Uterus (tissue), 4 donors: ENCODE measurements around the gene ADM. TPM values are rescaled to one million over a fixed set of nuclear protein-coding genes. Genes with fewer than 3 reads are reported as not detected.

Source experiments
- DNase-seq, 2 donors: peaks; one replicate each; pipeline ENCODE4 v3.0.0-alpha.2; 2019 to 2020
- H3K27ac ChIP-seq, 2 donors: fragments of 200-600 bp; sonication (generic); 1 replicate in 1 of 2; 2 replicates in 1 of 2; pipeline ENCODE4 v1.5.1; 2016 to 2018
- H3K27me3 ChIP-seq, 2 donors: fragments of 200-600 bp; sonication (generic); one replicate each; pipeline ENCODE4 v1.5.1; 2018 to 2019; ENCODE audit warnings: control low read depth in 1 of 2
- H3K36me3 ChIP-seq, 2 donors: fragments of 200-600 bp; sonication (generic); one replicate each; pipeline ENCODE4 v1.5.1; 2019; ENCODE audit warnings: control low read depth in 1 of 2
- H3K4me1 ChIP-seq, 2 donors: fragments of 200-600 bp; sonication (generic); one replicate each; pipeline ENCODE4 v1.5.1; 2018 to 2019; ENCODE audit warnings: control low read depth in 1 of 2
- H3K4me3 ChIP-seq, 2 donors: fragments of 200-600 bp; sonication (generic); 1 replicate in 1 of 2; 2 replicates in 1 of 2; pipeline ENCODE4 v1.5.1; 2018 to 2019; ENCODE audit warnings: mild to moderate bottlenecking in 1 of 2
- H3K9me3 ChIP-seq, 2 donors: fragments of 200-600 bp; sonication (generic); one replicate each; pipeline ENCODE4 v1.5.1; 2019; ENCODE audit warnings: control low read depth in 1 of 2
- CTCF ChIP-seq, 4 experiments: fragments of 200-600 bp in 2 of 4; fragments of 450-650 bp in 2 of 4; sonication (generic) in 2 of 4; IDR thresholded peaks; one replicate each; pipeline ENCODE4 v1.5.1; 2016 to 2019; ENCODE audit warnings: antibody characterized with exemption in 4 of 4, mild to moderate bottlenecking in 2 of 4, moderate library complexity in 1 of 4
- POLR2A ChIP-seq, 2 donors: fragments of 450-650 bp; IDR thresholded peaks; one replicate each; pipeline ENCODE4 v1.6.1; 2016; ENCODE audit warnings: antibody characterized with exemption in 2 of 2, mild to moderate bottlenecking in 1 of 2, moderate library complexity in 1 of 2
- intact Hi-C: fragments of 100-400 bp; cut with DNase I; formaldehyde crosslinking; loops from one replicate; pipeline ENCODE4 v1.15.1; 2023; ENCODE audit warnings: low total_unique reads
- total RNA-seq, 4 donors: library from RNA; depleted of rRNA in 3 of 4; stranded (reverse); fragments of >200 nt in 3 of 4; gene quantifications; one replicate each; pipeline versions ENCODE4 v1.1.0 to v1.2.4, GENCODE V29; 2014 to 2023
- donor health status: DM: yes; HTN: yes; CAD: no.

ADM gene
- total RNA-seq, 4 donors from 2014 or later, result 27.9 to 151 (median 47.2) TPM

GRCh38 chr11:10322401-10322800 lies 17.5 kb downstream of the ADM start:
- Histone ChIP-seq H3K9me3 (no peaks in the 10 kb centered on the region), H3K4me3 (no peak overlapping the region), H3K36me3 (no peaks in the 10 kb centered on the region), H3K27ac (peak overlapping the region; percentile 54 to 55), H3K4me1 (peaks cover 2 to 9% of the 10 kb centered on the region in 2 donors), H3K27me3 (no peaks in the 10 kb centered on the region)
- DNase-seq, result no peak
- TF ChIP-seq CTCF (IDR thresholded peaks at IDR 0.05) (no peak), POLR2A (IDR thresholded peaks at IDR 0.05) (no peak)
- intact Hi-C loops, result loop anchor here (10.0 kb wide), 1 partner anchor 568 kb away; no protein-coding TSS in a partner anchor

DNA sequence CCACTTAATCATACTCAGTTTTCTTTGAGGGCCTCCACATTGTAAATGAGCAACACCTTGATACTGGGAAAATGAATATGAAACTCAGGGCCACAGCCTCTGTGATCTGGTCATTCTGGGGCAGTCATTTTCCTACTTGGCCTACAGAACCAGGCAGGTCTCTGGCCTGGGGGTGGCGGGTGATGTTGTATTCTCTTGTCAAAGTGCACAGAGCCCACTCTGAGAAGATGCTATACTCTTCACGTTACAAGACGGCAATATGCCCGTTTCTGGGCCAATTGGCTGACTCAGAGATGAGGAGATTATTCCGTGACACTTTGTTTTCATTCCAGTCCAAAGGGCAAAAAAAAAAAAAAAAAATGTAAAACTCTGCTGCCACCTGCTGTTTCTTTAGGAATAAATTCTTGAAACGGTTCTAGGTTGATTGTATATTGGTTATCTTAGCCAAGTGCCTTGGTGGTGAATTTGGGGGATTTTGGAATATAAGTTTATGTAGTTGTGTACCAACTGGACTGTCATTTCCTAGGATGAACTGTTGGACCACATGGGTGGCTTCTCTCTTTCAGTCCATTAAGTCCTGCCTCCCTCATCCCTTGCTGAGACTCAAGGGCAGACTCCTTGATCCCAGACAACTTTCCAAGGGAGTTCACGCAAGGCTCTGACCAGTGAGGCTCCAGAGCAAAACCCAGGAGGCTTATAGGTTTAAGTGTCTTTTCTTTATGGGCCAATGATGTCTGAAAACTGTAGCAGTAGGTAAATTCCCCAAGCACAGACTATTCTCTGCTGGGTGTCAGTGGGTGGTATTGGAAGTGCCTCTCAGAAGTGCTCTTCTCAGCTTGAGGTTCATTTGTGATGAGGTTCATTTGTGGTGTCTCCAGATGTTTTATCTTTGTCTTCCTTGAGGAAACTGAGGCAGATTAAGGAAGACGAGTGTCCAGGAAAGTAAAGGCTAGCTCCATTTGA lies 18.2 kb downstream of the ADM start:
- no peaks in the 10 kb centered on the region for H3K27me3 ChIP-seq
- TF ChIP-seq POLR2A (IDR thresholded peaks at IDR 0.05), result no peak
- peak; percentile 50 to 76 (median 62) for TF ChIP-seq CTCF (IDR thresholded peaks at IDR 0.05)
- no peak overlapping the region for H3K4me3 ChIP-seq
- H3K9me3 ChIP-seq, result no peaks in the 10 kb centered on the region
- H3K27ac ChIP-seq, result peak overlapping the region; percentile 54 to 55
- intact Hi-C loops, result loop anchor here (10.0 kb wide), 1 partner anchor 568 kb away; no protein-coding TSS in a partner anchor
- H3K36me3 ChIP-seq, result no peaks in the 10 kb centered on the region
- peak; percentile 56 to 81 for DNase-seq
- H3K4me1 ChIP-seq, result peaks cover 2 to 9% of the 10 kb centered on the region in 2 donors

- Histone ChIP-seq H3K27ac (peak overlapping the region; percentile 16 to 55), H3K4me1 (peaks cover 2 to 9% of the 10 kb centered on the region in 2 donors), H3K4me3 (no peak overlapping the region), H3K36me3 (no peaks in the 10 kb centered on the region), H3K27me3 (no peaks in the 10 kb centered on the region), H3K9me3 (no peaks in the 10 kb centered on the region)
- intact Hi-C loops, result loop anchor here (10.0 kb wide), 1 partner anchor 569 kb away; no protein-coding TSS in a partner anchor
- DNase-seq, result no peak
- TF ChIP-seq POLR2A (IDR thresholded peaks at IDR 0.05), result no peak
- no peak for TF ChIP-seq CTCF (IDR thresholded peaks at IDR 0.05)
These were observed 18.9 kb downstream of the ADM start for GRCh38 chr11:10323793-10324170.

DNA sequence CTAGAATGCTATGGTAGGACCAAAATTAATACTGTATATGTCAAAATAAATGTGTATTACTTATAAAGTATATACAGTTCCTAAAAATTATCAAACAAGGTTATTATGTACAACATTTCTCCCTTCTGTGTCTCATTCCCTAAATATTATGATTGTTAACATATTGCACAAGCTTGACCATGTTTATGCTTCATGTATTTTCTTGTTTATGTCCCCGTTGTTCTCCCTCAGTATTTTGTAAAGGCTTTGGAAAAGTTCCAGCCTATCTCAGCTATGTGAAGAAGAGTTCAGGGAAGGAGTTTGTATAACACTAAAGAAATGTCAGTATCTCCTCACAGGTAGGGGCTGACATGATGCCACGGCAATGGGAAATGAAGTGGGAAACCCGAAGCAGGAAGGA lies 19.6 kb downstream of the ADM start:
- TF ChIP-seq POLR2A (IDR thresholded peaks at IDR 0.05) (no peak), CTCF (IDR thresholded peaks at IDR 0.05) (no peak)
- intact Hi-C loops, result loop anchor here (10.0 kb wide), 1 partner anchor 570 kb away; no protein-coding TSS in a partner anchor
- Histone ChIP-seq H3K4me3 (no peak overlapping the region), H3K9me3 (no peaks in the 10 kb centered on the region), H3K27ac (peak overlapping the region; percentile 55 to 69), H3K4me1 (peaks cover 2 to 9% of the 10 kb centered on the region in 2 donors), H3K27me3 (no peaks in the 10 kb centered on the region), H3K36me3 (no peaks in the 10 kb centered on the region)
- no peak for DNase-seq
